Measurements from ENCODE around the gene HRH2.

Gene HRH2

DNA sequence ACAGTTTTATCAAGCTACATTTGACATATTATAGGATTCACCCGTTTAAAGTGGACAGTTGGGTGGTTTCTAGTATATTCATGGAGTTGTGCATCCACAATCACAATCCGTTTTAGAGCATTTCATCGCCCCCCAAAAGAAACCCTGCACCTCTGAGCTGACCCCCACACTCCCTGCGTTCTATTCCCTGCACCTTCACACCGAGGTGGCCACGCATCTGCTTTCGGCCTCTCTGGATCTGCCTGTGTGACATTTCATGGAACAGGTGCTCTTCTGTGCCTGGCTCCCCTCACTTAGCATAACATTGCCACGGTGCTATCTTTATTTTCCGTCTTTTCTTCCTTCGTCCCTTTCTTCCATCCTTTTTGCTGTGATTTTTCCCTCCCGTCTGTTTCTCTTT, 32.7 kb downstream of the HRH2 start:
- no peak for DNase-seq (ENCODE audit: low read depth in 2 of 2, low spot score in 1 of 2)

DNA sequence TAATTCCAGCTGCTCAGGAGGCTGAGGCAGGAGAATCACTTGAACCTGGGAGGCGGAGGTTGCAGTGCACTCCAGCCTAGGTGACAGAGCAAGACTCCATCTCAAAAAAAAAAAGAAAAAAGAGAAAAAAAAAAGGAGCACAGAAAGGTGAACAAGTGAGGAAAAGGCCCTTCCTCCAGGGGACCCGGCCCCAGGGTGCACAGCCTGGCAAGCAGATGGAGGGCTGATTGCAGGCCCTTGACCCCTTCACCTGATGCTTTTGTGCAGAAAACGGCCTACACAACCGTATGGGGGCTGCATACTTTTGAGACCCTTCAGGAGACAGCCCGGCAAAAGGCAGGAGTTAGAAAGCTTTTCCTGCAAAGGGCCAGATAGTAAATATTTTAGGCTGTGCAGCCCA, 33.9 kb downstream of the HRH2 start:
- DNase-seq (ENCODE audit: low read depth in 2 of 2, low spot score in 1 of 2), result no peak

DNA sequence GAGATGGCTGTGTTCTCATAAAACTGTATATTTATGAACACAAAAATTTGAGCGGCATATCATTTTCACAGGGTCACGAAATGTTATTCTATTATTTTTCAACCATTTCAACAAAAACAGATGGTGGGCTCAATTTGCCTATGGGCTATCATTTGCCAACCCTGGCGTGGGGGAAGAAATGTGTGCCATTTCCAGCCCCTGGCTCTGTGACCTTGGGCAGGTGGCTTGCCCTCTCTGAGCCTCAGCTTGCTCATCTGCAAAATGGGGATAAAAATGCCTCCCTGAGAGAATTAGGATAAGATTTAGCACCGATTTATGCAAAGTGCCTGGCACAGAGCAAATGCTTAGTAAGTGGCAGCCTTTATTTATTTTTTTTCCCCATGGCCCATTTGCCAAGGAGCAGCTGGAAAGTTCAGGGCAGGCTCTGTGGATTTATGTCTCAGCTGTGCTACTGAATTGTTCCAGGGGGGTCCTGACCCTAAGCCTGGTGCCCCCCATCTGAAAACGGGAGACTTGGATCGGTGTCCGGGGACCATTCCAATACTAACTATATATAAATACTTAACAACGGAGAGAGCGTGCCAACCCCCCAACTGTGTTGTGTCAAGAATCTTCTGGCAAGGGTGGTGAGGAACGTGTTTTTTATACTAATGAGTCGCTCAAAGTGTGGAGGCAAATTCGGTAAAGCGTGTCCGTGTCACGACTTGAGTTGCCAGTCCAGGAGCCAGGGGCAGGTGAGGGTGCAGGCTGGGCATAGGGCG, 34.5 kb downstream of the HRH2 start:
- no peak for DNase-seq (ENCODE audit: low read depth in 2 of 2, low spot score in 1 of 2)

DNA sequence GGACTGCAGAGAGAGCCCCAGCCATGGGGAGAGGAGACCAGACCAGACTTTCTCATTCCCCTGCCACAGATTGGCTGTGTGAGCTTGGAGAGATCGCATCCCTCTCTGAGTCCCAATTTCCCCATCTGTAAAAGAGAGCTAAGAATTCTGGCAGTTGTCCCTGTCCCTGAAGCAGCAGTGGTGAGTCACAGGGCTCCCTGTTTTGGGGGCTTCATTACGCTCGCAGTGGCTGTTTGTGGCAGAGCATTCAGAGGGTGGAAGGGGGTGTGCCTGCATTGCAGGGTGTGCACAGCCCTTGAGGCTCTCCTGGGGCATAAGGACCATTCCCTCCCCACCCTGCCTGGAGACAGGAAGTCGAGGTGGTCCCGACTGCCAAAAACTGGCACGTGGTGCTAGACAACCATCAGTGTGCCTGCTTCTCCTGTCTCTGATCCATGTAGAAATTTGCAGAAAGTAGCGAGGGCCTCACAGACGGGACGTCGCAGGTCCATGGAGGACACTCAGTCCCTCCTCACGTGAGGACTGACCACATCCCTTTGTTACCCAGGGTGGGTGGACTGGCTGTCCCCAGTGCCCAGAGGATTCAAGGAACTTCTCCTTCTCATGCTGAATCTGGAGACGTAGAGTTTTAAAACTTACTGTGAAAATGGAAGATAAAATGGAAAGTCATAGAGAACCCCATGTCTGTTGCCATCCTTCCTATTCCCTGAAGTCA, 35.3 kb downstream of the HRH2 start:
- no peak for DNase-seq (ENCODE audit: low read depth in 2 of 2, low spot score in 1 of 2)

DNA sequence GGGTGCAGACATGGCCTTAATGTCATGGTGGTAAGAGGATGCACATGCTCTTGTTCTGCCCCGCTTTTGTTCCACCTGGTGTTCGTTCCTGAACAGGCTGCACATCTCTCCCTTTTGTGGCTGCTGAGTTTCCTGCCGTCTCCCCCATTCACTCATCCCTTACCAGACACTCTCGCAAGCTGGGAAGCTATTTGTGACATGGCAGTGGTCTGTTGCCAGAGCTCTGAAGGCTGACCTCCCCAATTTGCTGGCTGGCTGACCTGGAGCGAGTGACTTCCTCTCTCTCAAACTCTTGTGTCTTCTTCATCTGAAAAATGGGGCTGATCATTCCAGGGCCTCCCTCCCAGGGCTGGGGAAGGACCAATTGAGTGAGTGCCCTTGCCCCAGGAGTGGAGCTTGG, 35.9 kb downstream of the HRH2 start:
- DNase-seq (ENCODE audit: low read depth in 2 of 2, low spot score in 1 of 2), result no peak

DNA sequence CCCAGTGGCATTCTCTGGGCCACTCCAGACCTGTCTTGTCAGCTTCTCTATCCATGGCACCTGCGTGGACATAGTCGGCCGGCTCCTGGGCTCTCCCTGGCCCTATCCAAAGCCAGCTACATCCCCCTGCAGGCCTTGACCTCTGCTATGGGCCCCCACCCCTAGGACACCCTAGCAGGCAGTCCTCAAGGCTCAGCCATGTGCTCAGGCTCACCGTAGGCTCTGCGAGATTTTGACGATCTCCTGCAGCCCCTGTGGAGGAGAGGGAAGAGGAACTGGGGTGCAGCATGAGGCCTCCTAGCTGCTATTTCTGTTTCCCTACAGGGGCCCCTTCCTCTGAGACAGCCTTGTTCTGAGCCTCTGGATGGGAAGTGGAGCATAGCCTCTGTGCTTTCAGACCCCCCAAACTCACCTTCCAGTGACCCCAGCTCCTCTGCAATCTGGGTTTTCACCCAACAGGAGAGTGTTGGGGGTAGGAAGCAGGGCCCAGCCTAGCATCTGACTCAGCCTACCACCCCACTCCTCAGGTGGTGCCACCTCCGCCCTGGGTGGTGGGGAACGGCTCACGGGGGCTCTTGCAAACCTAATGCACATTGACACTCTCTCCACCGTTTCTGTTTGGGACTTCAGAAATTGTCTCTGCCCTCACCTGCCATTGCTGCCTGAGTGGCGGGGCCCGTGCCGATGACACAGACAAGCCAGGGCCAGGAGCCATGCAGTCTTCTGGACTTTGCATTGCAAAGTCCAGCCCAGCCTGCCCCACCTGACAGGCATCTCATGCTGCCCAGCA, 36.7 kb downstream of the HRH2 start:
- no peak for DNase-seq (ENCODE audit: low read depth in 2 of 2, low spot score in 1 of 2)

DNA sequence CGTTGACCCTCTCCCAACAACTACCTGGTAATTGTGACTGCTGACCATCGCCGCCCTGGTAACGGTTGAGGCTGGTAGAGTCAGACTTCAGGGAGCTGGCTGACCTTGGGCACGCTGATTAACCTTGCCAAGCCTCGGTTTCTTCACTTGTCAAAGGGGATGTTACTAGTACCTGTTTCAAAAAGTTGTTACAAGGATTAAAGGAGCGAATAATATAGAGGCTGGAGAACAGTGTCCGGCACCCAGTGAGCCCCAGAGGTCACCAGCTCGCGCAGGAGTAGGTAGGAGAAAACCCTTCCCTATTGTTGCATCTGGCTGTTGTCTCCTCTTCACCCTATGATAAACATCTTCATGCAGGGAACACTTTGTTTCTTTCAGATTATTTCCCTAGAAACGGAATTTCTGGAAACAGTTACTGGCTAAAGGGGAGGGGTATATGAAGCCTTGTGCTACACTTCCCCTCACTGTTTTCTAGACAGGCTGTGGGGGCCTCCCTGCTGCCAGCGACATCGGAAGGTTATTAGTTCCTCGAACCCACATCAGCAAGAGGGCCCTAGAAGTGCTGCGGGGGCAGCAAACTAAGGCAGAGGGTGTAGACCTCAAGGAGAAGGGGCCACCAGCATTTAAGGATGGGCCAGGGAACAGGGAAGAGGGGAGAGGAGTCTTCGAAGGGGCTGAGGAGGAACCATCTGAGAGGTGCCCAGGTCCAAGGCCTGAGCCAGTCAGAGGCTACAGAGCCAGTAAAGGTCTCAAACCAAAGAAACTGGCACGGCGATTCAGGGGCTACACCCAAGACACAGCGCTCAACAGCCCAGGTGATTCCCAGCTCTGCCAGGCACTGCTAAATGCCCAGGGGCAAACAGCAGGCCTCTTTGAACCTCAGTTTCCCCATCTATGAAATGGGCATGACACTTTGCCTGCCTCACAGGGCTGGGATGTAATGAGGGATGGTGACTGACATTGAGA, 37.6 kb downstream of the HRH2 start:
- no peak for DNase-seq (ENCODE audit: low read depth in 2 of 2, low spot score in 1 of 2)

DNA sequence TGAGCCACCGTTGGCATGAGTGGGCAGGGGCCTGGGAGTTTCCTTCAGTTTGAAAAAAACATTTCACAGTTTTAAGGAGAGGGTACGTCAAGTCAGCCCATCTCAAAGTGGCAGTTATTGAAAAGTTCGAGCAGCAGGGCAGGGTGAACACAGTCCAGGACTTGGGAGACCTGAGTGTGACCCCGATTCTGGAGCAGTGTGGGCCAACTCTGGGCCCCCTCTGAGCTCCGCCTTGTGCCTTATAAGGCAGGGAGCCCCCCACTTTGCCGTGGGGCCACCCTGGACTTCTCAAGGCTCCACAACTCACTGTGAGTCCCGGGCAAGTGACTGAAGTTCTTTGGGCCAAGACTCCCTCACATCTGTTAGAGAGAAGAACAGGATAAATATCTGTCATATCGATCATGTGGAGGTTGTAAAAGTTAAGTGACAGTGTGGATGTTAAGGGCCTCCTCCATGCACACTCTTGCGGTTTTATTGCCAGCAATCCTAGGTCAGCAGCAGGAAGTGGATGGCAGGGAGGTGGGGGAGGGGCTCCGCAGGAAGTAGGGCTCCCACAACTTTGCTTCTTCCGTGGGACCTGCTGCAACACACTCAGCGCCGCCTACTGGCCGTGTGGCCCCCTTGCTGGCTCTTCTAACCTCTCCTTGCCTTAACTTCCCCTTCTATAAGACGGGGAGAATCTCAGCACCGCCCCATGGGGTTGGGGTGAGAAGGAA, 38.4 kb downstream of the HRH2 start:
- DNase-seq (ENCODE audit: low read depth in 2 of 2, low spot score in 1 of 2), result peak; percentile 15 to 50

DNA sequence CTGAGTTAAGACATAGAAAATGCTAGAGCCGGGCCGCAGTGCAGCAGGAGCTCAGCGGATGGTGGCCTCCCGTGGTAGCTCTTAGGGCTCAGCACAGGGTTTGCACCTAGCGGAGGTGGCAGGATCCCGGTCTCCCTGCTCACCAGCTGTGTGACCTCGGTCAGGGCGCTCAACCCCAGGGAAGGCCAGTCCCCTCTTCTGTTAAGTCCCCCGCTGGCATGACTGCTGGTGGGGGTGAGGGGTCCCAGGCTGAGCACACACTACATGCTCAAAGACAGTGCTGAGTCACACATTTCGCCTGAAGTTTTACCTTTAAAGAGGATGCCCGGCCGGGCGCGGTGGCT, 39.0 kb downstream of the HRH2 start:
- DNase-seq (ENCODE audit: low read depth in 2 of 2, low spot score in 1 of 2), result no peak

DNA sequence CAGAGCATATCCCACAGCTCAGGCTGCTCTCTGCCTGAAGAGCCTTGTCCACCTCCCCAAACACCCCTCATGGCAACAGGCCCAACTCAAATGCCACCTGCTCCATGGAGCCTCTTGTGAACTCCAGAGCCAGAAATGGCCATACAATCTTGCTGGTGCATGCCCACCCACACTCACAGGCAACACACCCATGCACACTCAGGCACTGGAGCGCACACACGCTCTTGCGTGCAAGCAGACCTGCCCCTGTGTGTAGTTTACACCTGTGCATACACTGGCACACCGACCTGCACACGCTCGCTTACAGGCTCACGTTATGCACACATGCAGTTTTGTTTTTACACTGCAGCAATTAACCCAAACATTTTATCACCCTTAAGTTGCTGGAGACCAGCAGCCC, 40.0 kb downstream of the HRH2 start:
- DNase-seq (ENCODE audit: low read depth in 2 of 2, low spot score in 1 of 2), result no peak

DNA sequence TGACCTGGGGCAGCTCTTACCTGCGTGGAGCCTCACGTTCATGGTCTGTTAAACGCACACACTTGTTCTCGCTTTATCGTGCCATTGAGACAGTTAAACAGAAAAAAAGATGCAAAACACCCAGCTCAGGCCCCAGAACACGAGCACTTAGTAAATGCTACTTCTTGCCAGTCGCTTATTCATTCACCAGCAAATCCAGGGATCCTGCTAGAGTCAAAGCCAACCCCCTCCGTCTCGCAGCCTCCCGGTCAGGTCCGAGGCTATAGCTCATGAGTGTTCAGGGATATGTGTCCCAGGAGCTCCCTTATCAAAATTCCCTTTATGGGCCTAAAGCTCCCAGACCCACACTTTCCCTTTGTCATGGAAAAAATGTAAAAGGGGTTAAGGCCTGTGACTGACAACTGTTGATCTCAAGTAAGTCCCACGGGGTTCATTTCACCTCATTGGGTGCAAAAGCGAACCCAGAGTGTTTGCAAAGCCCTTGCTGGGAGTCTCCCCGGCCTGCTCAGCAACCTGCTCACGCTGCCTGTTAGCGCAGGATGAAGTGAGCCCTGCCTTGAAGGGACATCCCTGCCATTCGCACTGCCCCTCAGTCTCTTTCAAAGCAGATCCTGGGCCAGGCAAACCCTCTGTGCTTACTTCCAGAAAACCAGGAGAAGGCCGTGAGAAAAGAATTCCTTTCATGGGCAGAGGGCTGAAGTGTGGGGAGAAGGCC, 40.7 kb downstream of the HRH2 start:
- no peak for DNase-seq (ENCODE audit: low read depth in 2 of 2, low spot score in 1 of 2)

DNA sequence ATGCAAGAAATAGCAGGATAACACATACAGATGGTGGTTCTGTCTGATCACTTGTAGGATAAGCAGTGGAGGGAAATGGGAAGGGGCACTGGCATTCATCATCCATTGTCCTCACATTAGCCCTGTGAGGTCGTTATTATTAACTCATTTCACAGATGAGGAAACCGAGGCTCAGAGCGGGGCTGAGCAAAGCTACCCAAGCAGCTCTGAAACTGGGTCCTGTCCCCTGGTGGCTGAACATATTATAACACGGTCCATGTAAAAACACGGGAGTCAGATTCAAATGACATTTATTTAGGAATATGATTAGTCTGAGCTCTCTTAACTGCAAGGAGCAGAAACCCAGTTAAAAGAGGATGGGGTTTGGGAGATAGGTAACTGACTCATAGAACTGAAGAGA, 43.1 kb downstream of the HRH2 start:
- no peak for DNase-seq (ENCODE audit: low read depth in 2 of 2, low spot score in 1 of 2)

DNA sequence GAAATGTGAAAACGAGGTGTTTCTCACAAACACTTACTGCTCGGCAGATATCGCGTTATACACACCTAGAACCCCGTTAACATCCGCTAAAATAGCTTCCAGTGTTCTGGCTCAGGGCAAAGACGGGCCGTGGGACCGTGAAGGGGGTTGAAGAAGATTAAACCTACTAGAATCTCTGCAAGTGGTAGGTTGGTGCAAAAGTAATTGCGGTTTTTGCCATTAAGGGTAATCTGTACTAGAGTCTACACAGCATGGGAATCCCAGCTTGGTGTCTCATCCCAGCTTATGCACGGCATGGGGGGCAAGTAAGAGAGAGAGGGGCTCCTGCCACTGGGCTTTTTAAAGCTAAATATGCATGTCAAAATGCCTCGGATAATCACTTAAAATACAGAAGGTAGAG, 43.9 kb downstream of the HRH2 start:
- DNase-seq (ENCODE audit: low read depth in 2 of 2, low spot score in 1 of 2), result no peak

DNA sequence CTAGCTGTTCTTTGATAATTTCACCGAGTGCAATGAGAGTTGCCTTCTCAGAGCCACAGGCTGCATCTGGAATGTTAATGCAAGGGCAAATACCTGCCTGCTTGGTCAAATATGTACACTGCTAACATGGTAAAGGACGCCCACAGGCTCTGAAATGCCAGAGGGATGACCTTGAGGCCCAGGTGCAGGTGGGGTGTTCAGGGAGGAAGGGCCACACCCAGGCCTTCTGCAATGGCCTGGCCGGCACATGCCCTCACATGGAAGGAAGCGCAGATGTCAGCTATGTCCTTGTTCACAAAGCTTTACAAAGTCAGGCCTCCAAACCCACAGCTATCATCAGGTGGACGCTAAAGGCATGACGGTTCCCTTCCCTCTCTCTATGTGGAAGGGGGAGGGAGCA, 48.6 kb downstream of the HRH2 start:
- DNase-seq (ENCODE audit: low read depth in 2 of 2, low spot score in 1 of 2), result no peak

DNA sequence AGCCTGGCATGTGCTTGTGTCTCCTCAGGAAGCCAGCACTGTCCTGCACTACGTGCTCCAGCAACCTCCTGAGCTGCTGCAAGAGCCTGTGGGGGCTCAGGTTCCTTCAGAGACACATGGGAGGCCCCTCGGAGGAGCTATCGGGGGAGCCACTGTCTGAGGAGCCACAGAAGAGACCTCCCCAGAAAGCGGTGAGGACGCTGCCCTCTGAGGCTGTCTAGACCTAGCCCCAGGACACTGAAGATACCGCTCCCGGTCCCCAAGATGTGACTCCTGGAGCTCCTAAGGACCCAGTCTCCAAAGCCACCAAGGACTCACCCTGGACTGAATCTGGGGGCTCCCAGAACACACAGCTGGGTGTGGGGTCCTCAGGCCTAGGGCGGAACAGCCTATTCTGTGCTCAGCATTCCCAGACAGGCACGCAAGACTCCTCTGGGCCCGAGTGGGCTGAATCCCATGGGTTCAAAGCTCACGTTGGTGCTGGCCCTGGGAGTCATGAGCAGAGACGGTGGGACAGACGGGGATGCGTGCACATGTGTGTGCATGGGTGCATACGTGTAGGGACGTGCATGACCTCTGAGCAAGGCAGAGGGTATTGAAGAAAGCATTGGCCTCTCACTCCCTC, 50.0 kb downstream of the HRH2 start:
- DNase-seq (ENCODE audit: low read depth in 2 of 2, low spot score in 1 of 2), result no peak

DNA sequence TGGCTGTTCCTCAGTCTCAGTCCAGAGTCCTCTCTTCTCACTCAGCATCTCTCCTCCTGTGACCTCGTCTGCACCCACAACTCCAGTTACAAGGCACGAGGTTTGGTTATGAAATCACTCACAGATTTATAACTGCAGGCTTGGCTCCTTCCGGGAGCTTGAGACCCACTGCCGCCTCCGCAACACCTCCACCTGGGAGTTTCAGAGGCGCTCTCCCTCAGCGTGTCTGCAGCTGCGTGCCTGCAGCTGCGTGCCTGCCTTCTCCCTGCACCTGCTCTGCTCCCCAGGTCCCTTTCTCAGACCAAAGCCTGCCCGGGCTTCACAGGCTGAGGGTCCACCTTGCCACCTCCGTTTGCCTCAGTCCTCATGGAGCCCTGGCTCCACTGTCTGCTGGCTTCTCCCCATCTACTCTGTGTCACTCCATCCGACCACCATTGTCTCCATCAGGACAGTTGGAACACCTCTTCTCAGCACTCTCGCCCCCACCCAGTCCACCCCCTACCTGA, 51.5 kb downstream of the HRH2 start:
- no peak for DNase-seq (ENCODE audit: low read depth in 2 of 2, low spot score in 1 of 2)

DNA sequence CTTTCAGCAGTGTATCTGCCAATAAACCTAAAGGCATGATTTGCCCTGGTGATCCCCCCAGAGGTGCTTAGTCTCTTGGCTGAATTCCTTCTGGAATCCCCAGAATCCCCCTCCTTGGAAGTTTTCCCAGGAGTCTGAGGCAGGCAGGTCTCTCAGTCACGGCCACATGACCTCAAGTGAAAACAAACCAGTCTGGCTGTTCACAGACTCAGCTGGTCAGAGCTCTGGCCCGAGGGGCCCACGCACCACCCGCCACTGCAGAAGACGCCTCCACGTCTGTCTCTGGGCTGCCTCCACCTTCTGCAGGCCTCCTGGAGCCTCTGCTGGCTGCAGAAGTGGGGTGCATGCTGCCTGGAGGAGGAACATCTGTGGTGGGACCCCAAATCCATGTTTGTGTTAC, 52.5 kb downstream of the HRH2 start:
- DNase-seq (ENCODE audit: low read depth in 2 of 2, low spot score in 1 of 2), result no peak

DNA sequence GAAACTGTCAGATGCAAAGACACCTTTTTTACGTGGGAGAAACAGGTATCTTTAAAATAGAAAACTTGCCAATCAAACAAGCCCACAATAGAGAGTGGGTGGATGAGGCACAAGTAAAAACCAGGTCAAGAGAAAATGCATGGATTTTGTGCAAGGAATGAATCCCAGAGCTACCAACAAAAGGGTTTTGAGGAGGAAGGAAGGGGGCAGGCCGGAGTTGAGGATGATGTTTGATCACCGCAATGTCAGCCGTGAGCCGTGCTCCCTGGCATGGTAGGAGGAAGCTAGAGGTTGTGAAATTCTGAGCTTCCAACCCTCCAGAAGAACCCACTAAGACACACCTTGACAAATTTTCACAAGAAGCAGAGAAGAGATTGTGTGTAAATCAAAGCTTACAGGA, 53.2 kb downstream of the HRH2 start:
- DNase-seq (ENCODE audit: low read depth in 2 of 2, low spot score in 1 of 2), result no peak

All from stimulated activated CD8-positive, alpha-beta memory T cell treated with anti-CD3 and anti-CD28 coated beads, Interleukin-4, amount 100 ng/mL, for 4 hours (primary cell).